ENCODE data around the gene FUT9. TPM values are rescaled to one million over a fixed set of nuclear protein-coding genes. Genes with fewer than 3 reads are reported as not detected.

FUT9 gene
- total and polyA plus RNA-seq, 2 of the 8 experiments (the other 6 are each of a cell fraction or from before 2014, with no cell fraction given): 0.85 to 4.9 TPM

- no peak overlapping the region for H3K4me2 ChIP-seq (ENCODE audit: insufficient read depth in 1 of 2, low read depth in 2 of 2, low read length in 2 of 2)
- H2BK20ac ChIP-seq (ENCODE audit: low read length): no peak overlapping the region
- H3K4me3 ChIP-seq (ENCODE audit: extremely low read depth in 1 of 4, insufficient read depth in 2 of 4, low read depth in 3 of 4, low read length in 4 of 4): no peak overlapping the region
- WGBS, 2 experiments (ENCODE audit: extremely low coverage in 1 of 2, insufficient coverage in 1 of 2, insufficient read length in 1 of 2, insufficient replicate concordance in 2 of 2, low coverage in 1 of 2, low lambda C conversion rate in 2 of 2, missing lambda C conversion rate in 1 of 2): 100% methylated on average over 1 of the region's 1 CpG; no CpG with 5 or more reads in 1 of the 2 experiments
- CTCF ChIA-PET (ENCODE audit: partially characterized antibody): interaction anchor here (1.0 kb wide), 1 partner anchor 13 kb away, joined by 3 read pairs; no protein-coding TSS in a partner anchor
- H3K56ac ChIP-seq (replicated peaks; ENCODE audit: insufficient read length, low read depth, low read length): no peak overlapping the region
- H3K27me3 ChIP-seq (replicated peaks in 1 of 4; ENCODE audit: control insufficient read depth in 3 of 4, extremely low read depth in 1 of 4, insufficient read depth in 3 of 4, low read length in 3 of 4): no peaks in the 10 kb centered on the region
- no peak overlapping the region for H3K18ac ChIP-seq (ENCODE audit: extremely low read depth, low read length)
- no peak overlapping the region for H3K9ac ChIP-seq (replicated peaks in 1 of 4; ENCODE audit: extremely low read depth in 1 of 4, low read depth in 3 of 4, low read length in 3 of 4)
- FAIRE-seq: no peak
- no peak overlapping the region for H3K14ac ChIP-seq (ENCODE audit: insufficient read length)
- POLR2A ChIA-PET (ENCODE audit: partially characterized antibody): interaction anchor here (1.4 kb wide), 1 partner anchor 13 kb away, joined by 3 read pairs; no protein-coding TSS in a partner anchor
- no peaks in the 10 kb centered on the region for H3K23me2 ChIP-seq (ENCODE audit: low read depth, low read length)
- no peak overlapping the region for H2BK5ac ChIP-seq (ENCODE audit: low read depth, low read length)
- H2BK15ac ChIP-seq (ENCODE audit: low read length): no peak overlapping the region
- H4K91ac ChIP-seq (replicated peaks; ENCODE audit: insufficient read length, low read length): no peak overlapping the region
- H3K9me3 ChIP-seq (ENCODE audit: insufficient read depth in 2 of 2, low read depth in 1 of 2, low read length in 1 of 2): no peaks in the 10 kb centered on the region
- no peak overlapping the region for H2AFZ ChIP-seq (ENCODE audit: low read length)
- no peak overlapping the region for H4K8ac ChIP-seq (ENCODE audit: extremely low read depth, insufficient read depth, low read length)
- H3K36me3 ChIP-seq (ENCODE audit: control insufficient read depth in 2 of 4, insufficient read depth in 4 of 4, low read length in 3 of 4): no peaks in the 10 kb centered on the region
- H4K5ac ChIP-seq (ENCODE audit: insufficient read length, low read depth, low read length): no peak overlapping the region
- no peak for DNase-seq (ENCODE audit: low read depth in 1 of 2, low spot score in 2 of 2)
- no peaks in the 10 kb centered on the region for H3K4me1 ChIP-seq (replicated peaks in 1 of 4; ENCODE audit: control insufficient read depth in 3 of 4, insufficient read depth in 4 of 4, low read length in 3 of 4)
- no peak overlapping the region for H3K27ac ChIP-seq (ENCODE audit: low read depth, low read length)
- no peak for TF ChIP-seq BRCA1 (IDR thresholded peaks at IDR 0.05; ENCODE audit: low read depth, low read length)
- no peak for TF ChIP-seq EP300 (IDR thresholded peaks at IDR 0.05; ENCODE audit: borderline replicate concordance in 1 of 2, low read depth in 2 of 2, low read length in 2 of 2)
- no peak overlapping the region for H2AK5ac ChIP-seq (ENCODE audit: low read depth, low read length)
- H3K79me1 ChIP-seq (ENCODE audit: low read depth, low read length): no peaks in the 10 kb centered on the region
- H2BK120ac ChIP-seq (replicated peaks; ENCODE audit: low read depth, low read length): no peak overlapping the region
- H3K79me2 ChIP-seq (ENCODE audit: control insufficient read depth in 1 of 2, insufficient read depth in 2 of 2, low read length in 2 of 2): no peaks in the 10 kb centered on the region
- H3K23ac ChIP-seq (ENCODE audit: insufficient read length): no peak overlapping the region
- H3K4ac ChIP-seq (replicated peaks; ENCODE audit: insufficient read length, low read depth, low read length): no peak overlapping the region
- H2BK12ac ChIP-seq (ENCODE audit: low read depth, low read length): no peak overlapping the region
- H4K20me1 ChIP-seq (replicated peaks in 1 of 2; ENCODE audit: control insufficient read depth in 1 of 2, insufficient read depth in 2 of 2, low read length in 2 of 2): no peaks in the 10 kb centered on the region
Measured at GRCh38 chr6:96075826-96076225, 60.1 kb downstream of the FUT9 start.
